ENCODE measurements around the gene TUFT1.

The TUFT1 gene

DNA sequence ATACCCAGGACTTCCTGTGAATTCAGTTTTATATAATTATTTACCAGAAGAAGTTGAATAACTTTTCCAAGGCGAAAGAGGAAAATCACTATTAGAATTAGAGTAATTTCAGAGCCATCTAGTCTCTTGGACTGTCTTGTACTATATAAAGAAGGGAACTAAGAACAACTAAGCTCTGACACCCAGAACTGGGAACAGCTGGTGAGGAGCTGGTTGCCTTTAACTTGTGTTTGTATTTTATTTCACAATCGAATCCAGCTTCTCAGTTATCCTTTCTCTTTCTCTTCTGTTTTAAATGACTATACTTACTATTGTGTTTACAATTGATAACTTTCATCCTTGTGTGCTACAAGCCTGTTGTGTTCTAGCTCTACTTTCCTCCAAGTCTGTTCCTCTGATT is 80.2 kb downstream of the TUFT1 start:
- DNase-seq, result no peak

- no peak for DNase-seq
Observed at GRCh38 chr1:151621351-151621750, 81.2 kb downstream of the TUFT1 start.

DNA sequence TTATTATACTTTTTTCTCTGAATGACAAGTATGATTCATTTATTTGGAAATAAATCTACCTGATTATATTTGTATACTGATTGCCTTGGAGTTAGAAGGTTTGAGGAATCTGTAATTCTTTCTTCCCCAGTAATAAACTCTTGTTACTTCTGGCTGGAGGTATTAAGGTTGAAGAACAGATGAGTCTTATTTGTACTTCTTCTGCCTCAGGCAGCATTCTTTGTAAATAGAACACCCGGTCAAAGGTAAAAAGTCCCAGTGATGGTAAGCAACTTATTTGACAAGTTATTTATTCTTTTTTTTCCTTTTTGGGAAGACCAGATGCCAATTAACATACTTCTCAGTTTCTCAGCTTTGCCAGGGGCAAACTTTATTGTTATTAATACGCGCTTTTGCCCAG is 84.7 kb downstream of the TUFT1 start:
- no peak for DNase-seq

- no peak for DNase-seq
Observed at GRCh38 chr1:151626740-151627334, 86.7 kb downstream of the TUFT1 start.

DNA sequence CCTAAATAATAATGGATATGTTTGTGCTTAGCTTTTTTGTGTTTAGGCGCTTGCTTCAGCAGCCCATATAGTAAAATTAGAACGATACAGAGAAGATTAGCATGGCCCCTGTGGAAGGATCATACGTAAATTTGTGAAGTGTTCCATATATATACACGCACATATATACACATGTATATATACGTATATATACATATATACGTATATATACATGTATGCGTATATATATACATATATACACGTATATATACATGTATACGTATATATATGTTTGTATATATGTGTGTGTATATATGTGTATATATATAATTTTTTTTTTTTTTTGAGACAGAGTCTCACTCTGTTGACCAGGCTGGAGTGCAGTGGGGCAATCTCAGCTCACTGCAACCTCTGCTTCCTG is 89.2 kb downstream of the TUFT1 start:
- no peak for DNase-seq

Data from NCI-H748 treated with DMSO at 0.1 percent for 48 hours (cell line).